Esophagus squamous epithelium (tissue), 4 donors: Measurements from ENCODE around the gene GMPS.

Source experiments
- CTCF ChIP-seq, 6 experiments: fragments of 450-650 bp in 4 of 6; fragments of 200-600 bp in 2 of 6; sonication (generic) in 2 of 6; IDR thresholded peaks; one replicate each; pipeline ENCODE4 v1.5.1; 2016 to 2019; ENCODE audit warnings: antibody characterized with exemption in 6 of 6, mild to moderate bottlenecking in 4 of 6, moderate library complexity in 4 of 6
- POLR2A ChIP-seq, 4 donors: fragments of 450-650 bp; IDR thresholded peaks; one replicate each; pipeline ENCODE4 v1.6.1; 2017; ENCODE audit warnings: antibody characterized with exemption in 4 of 4, mild to moderate bottlenecking in 4 of 4, moderate library complexity in 3 of 4

- no peak for TF ChIP-seq CTCF (IDR thresholded peaks at IDR 0.05)
- no peak for TF ChIP-seq POLR2A (IDR thresholded peaks at IDR 0.05)
Measured at GRCh38 chr3:155919728-155920127, 49.3 kb downstream of the GMPS start.
